GM23248 (cell line): ENCODE data around the gene NRF1.

ENCODE experiments used
- EZH2 ChIP-seq: fragments of 200-600 bp; sonication (generic); IDR thresholded peaks from 2 replicates; pipeline ENCODE4 v1.6.1; 2018; ENCODE audit warnings: antibody characterized with exemption, mild to moderate bottlenecking; ENCODE audit not compliant: insufficient read depth, poor library complexity, severe bottlenecking
- EZH2phosphoT487 ChIP-seq: fragments of 200-600 bp; sonication (generic); IDR thresholded peaks from 2 replicates; pipeline ENCODE4 v1.6.1; 2018; ENCODE audit warnings: antibody characterized with exemption, moderate library complexity, mild to moderate bottlenecking, low read depth; ENCODE audit not compliant: insufficient read depth

DNA sequence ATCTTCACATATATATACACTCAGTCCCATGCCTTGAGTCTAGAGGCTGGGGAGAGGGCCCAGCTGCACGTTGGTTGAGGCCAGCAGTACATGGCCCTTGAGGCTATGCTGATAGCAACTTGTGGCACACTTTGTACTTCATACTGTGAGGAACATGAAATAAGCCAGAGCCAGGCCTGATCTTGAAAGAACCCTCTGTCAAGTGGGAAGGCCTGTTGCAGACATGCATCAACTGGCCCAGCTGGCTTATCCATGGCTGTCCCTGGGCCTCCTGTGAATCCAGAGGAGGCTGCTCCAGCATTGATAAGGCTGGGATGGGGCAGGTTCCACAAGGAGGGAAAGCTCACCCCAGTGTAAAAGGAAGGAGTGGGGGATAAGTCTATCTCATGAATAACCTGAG is 140.4 kb downstream of the NRF1 start:
- TF ChIP-seq EZH2 (no peak), EZH2phosphoT487 (no peak)
